Mesothelial cell of epicardium (in vitro differentiated cells): ENCODE measurements around the gene SLC17A5. TPM values are rescaled to one million over a fixed set of nuclear protein-coding genes. Genes with fewer than 3 reads are reported as not detected.
A peak's percentile ranks its signal among the peaks of the same experiment; 100 is the strongest.

Source experiments
- DNase-seq, 2 experiments: peaks; one replicate each; pipeline ENCODE4 v3.0.0; 2021; ENCODE audit warnings: low spot score in 2 of 2; ENCODE audit not compliant: unreplicated experiment in 2 of 2
- H3K27ac Mint-ChIP-seq: 2 replicates; pipeline ENCODE4 v1.8.0; 2021; ENCODE audit warnings: mixed read lengths
- H3K27me3 Mint-ChIP-seq: 2 replicates; pipeline ENCODE4 v1.8.0; 2021; ENCODE audit warnings: low read depth, mixed read lengths
- H3K36me3 Mint-ChIP-seq: 2 replicates; pipeline ENCODE4 v1.8.0; 2021; ENCODE audit warnings: mixed read lengths
- H3K4me1 Mint-ChIP-seq: 2 replicates; pipeline ENCODE4 v1.8.0; 2021; ENCODE audit warnings: mixed read lengths
- H3K4me3 Mint-ChIP-seq: 2 replicates; pipeline ENCODE4 v1.8.0; 2021; ENCODE audit warnings: mild to moderate bottlenecking, moderate library complexity, mixed read lengths
- H3K9me3 Mint-ChIP-seq: 2 replicates; pipeline ENCODE4 v1.8.0; 2021; ENCODE audit warnings: mixed read lengths
- CTCF ChIP-seq: fragments of 200-600 bp; sonication (generic); IDR thresholded peaks from one replicate; pipeline ENCODE4 v1.5.0; 2021; ENCODE audit warnings: antibody characterized with exemption; ENCODE audit not compliant: unreplicated experiment
- total RNA-seq: library from RNA; stranded (reverse); gene quantifications from 3 replicates; pipeline ENCODE4 v1.2.1, GENCODE V29; 2021

The SLC17A5 gene
- total RNA-seq: 10.1 to 11.8 TPM (median 10.3 TPM) in 3 replicates

GRCh38 chr6:73653571-73654424 is at the start of gene SLC17A5:
Gene SLC17A5 (minus strand): TSS chr6:73653992. CDS start chr6:73653886, 106 bp downstream.
- Mint-ChIP-seq H3K4me1 (peaks cover 20% of the 10 kb centered on the region), H3K36me3 (peaks cover 3% of the 10 kb centered on the region), H3K27ac (peak within 1 kb of the TSS; percentile 97), H3K27me3 (no peaks in the 10 kb centered on the region), H3K4me3 (peak within 1 kb of the TSS; percentile 97), H3K9me3 (no peaks in the 10 kb centered on the region)
- TF ChIP-seq CTCF: no peak
- DNase-seq: peak; percentile 73 to 82

- Mint-ChIP-seq H3K36me3 (no peaks in the 10 kb centered on the region), H3K27me3 (no peaks in the 10 kb centered on the region), H3K4me1 (peaks cover 12% of the 10 kb centered on the region), H3K9me3 (no peaks in the 10 kb centered on the region), H3K4me3 (no peak overlapping the region), H3K27ac (no peak overlapping the region)
- DNase-seq: no peak
- TF ChIP-seq CTCF: no peak
Measured at GRCh38 chr6:73703466-73703865, 49.7 kb upstream of the SLC17A5 start.

GRCh38 chr6:73702444-73702843 is 48.7 kb upstream of the SLC17A5 start:
- Mint-ChIP-seq H3K27ac (no peak overlapping the region), H3K4me3 (no peak overlapping the region)

GRCh38 chr6:73699676-73700459 is 46.1 kb upstream of the SLC17A5 start:
- Mint-ChIP-seq H3K27me3 (no peaks in the 10 kb centered on the region), H3K4me3 (no peak overlapping the region), H3K36me3 (no peaks in the 10 kb centered on the region), H3K4me1 (peaks cover 23% of the 10 kb centered on the region), H3K27ac (no peak overlapping the region), H3K9me3 (no peaks in the 10 kb centered on the region)
- DNase-seq: no peak
- no peak for TF ChIP-seq CTCF

More at GRCh38 chr6:73702444-73702843, 48.7 kb upstream of the SLC17A5 start:
- DNase-seq: no peak
- Mint-ChIP-seq H3K27me3 (no peaks in the 10 kb centered on the region), H3K4me1 (peaks cover 12% of the 10 kb centered on the region), H3K9me3 (no peaks in the 10 kb centered on the region), H3K36me3 (no peaks in the 10 kb centered on the region)
- TF ChIP-seq CTCF: no peak

- Mint-ChIP-seq H3K27me3 (no peaks in the 10 kb centered on the region), H3K4me1 (peaks cover 14% of the 10 kb centered on the region), H3K36me3 (no peaks in the 10 kb centered on the region), H3K27ac (no peak overlapping the region), H3K9me3 (peaks cover 4% of the 10 kb centered on the region), H3K4me3 (peak overlapping the region; percentile 3)
- DNase-seq: no peak
- no peak for TF ChIP-seq CTCF
Measured at GRCh38 chr6:73696966-73697655, 43.3 kb upstream of the SLC17A5 start.
